ENCODE measurements around the gene DPP9.

- TF ChIP-seq CTCF (conservative IDR thresholded peaks at IDR 0.05 in 1 of 2, IDR thresholded peaks at IDR 0.05 in 1 of 2; ENCODE audit: low read depth in 1 of 2, low read length in 2 of 2) = no peak
- TF ChIP-seq EZH2 (IDR thresholded peaks at IDR 0.05; ENCODE audit: low read length, missing control alignments) = no peak
Observed at GRCh38 chr19:4699826-4700692, 23.6 kb downstream of the DPP9 start.
